Mucosa of gallbladder (tissue), 1 donor: Measurements from ENCODE around the gene TMEM92. TPM values are rescaled to one million over a fixed set of nuclear protein-coding genes. Genes with fewer than 3 reads are reported as not detected.

Source experiments
- DNase-seq: peaks from one replicate; pipeline ENCODE4 v3.0.0-alpha.2; 2020; ENCODE audit warnings: low spot score
- total RNA-seq: library from RNA; stranded (reverse); gene quantifications from one replicate; pipeline ENCODE4 v1.2.1, GENCODE V29; 2021
- donor health status: DM: no; HTN: no; CAD: no.

The TMEM92 gene
- total RNA-seq, 1 donor from 2014 or later: 27.2 TPM

DNA sequence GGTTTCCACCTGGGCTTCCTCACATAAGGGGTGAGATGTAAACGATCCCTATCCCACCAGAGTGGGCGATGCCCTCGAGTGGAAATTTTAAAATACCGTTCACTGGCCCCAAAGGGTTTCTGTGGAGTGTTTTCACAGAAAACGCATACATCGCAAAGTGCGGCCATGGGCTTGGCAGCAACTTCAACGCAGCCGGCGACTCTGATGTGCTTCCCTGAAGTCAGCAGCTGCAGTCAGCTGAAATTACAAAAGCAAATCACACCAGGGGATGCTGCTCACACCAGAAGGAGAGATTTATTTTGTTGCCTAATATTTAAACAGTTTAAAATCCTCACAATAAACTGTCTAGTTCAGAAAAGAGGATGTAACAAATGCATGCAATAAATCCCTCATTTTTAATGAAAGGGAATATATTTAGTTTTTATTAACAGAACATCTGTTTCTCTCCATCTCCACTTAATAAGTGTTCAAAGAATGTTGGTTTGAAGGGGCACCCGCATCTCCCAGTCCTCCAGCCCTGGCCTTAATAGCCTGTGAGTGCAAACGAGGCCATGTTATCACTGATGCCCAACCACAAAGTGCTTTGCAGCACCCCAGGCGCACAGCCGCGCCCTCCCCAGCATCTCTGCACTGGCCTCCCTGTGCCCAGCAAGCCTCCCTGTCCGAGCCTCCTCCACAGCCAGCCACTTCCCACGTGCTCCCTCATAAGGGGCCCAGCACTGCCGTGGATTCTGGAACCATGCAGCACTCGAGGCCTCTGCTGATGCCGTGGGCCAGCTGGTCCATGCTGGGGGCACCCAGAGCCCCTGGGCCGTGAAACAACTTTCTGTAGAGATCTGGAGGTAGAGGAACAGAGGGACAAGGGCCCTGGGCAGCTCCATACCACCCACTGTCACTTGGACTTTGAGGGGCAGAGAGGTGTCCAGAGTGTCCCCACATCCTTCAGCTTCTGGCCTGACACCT lies 54.4 kb downstream of the TMEM92 start:
- DNase-seq: no peak

DNA sequence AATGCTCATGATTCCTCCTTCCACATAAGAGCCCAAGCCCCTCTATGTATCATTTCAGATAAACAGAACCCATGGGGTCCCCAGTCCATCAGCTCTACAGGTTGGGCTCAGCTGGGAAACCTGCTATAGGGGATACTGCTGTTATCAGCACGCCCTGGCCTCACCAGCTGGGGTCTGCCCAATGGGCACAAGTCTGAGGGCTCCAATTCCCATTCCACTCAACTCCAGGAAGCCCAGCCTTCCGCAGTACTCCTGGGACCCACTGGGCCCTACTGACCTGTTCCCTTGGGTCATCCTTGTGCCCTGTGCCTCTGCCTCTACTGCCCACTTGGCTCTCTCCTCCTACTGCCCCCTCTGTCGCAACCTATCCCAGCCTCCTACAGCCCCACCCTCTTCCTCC lies 55.5 kb downstream of the TMEM92 start:
- no peak for DNase-seq

DNA sequence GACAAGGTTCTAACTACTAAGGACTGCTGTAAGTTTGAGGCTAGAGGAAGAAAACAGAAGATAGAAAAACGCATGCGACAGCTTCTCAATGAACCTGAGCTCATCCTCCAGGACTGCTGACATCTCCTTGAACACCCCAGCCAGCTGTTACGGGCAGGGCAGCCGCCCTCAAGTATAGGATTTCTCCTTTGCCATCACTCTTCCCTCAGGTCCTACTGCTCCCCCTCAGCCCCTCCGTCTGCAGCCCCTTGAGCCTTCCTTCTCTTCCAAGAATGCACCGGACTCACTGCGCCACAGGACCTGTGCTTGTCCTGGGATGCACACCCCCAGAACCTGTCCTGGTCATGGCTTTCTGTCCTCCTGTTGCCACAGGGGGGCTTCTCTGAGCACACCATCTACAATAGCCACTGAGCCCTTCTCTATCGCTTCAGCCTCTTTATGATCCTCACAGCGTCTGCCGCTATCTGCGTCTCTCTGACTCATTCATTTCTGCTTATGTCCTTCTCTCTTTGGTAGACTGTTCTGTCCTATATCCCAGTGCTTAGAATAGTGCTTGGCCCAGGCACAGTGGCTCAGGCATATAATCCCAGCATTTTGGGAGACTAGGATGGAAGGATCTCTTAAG lies 56.0 kb downstream of the TMEM92 start:
- DNase-seq: no peak

Other genes starting within 250 kb of the TMEM92 start
- 134 TPM for gene ITGA3, start 218.4 kb upstream of the TMEM92 start, total RNA-seq
- gene PDK2, start 179.1 kb upstream of the TMEM92 start, total RNA-seq: 64.7 TPM
- gene SAMD14, start 144.3 kb upstream of the TMEM92 start, total RNA-seq: 8.8 TPM
- 61.5 TPM for gene PPP1R9B, start 123.8 kb upstream of the TMEM92 start, total RNA-seq
- gene SGCA, start 108.5 kb upstream of the TMEM92 start, total RNA-seq: 23.5 TPM
- gene COL1A1, start 72.8 kb upstream of the TMEM92 start, total RNA-seq: 421 TPM
- gene XYLT2, start 71.7 kb downstream of the TMEM92 start, total RNA-seq: 37.0 TPM
- 55.5 TPM for gene MRPL27, start 98.7 kb downstream of the TMEM92 start, total RNA-seq
- gene EME1, start 98.8 kb downstream of the TMEM92 start, total RNA-seq: 1.4 TPM
- 71.2 TPM for gene LRRC59, start 123.1 kb downstream of the TMEM92 start, total RNA-seq
- 67.5 TPM for gene ACSF2, start 151.8 kb downstream of the TMEM92 start, total RNA-seq
- 2.1 TPM for gene CHAD, start 194.4 kb downstream of the TMEM92 start, total RNA-seq
- gene RSAD1, start 204.4 kb downstream of the TMEM92 start, total RNA-seq: 35.4 TPM
- 4.6 TPM for gene MYCBPAP, start 234.0 kb downstream of the TMEM92 start, total RNA-seq